HG03354 (cell line): ENCODE data around the gene SCAPER.
"Not testable (repeated sequence)": the region's sequence is repeated elsewhere in the genome, so short reads cannot be mapped to it uniquely, and the experiment has no call there.

Experiments used
- ATAC-seq: cut with Tn5 transposase; IDR thresholded peaks from one replicate; pipeline ENCODE4 v1.9.1; 2021; ENCODE audit warnings: mild to moderate bottlenecking; ENCODE audit not compliant: unreplicated experiment, poor library complexity, severe bottlenecking

Gene SCAPER

GRCh38 chr15:76863693-76864092 is 41.4 kb downstream of the SCAPER start:
- no peak for ATAC-seq

- ATAC-seq = no peak
Observed at GRCh38 chr15:76863123-76863522, 42.0 kb downstream of the SCAPER start.

GRCh38 chr15:76861815-76862397 is 43.2 kb downstream of the SCAPER start:
- no peak for ATAC-seq

- no peak for ATAC-seq
Observed at GRCh38 chr15:76860201-76860600, 44.9 kb downstream of the SCAPER start.

- ATAC-seq = not testable (repeated sequence)
Observed at GRCh38 chr15:76850367-76850766, 54.8 kb downstream of the SCAPER start.

- no peak for ATAC-seq
Observed at GRCh38 chr15:76846782-76847181, 58.4 kb downstream of the SCAPER start.

GRCh38 chr15:76844096-76844495 is 61.0 kb downstream of the SCAPER start:
- no peak for ATAC-seq

GRCh38 chr15:76843269-76843668 is 61.9 kb downstream of the SCAPER start:
- no peak for ATAC-seq

- ATAC-seq = no peak
Observed at GRCh38 chr15:76840830-76841460, 64.2 kb downstream of the SCAPER start.

GRCh38 chr15:76839173-76839572 is 66.0 kb downstream of the SCAPER start:
- no peak for ATAC-seq

GRCh38 chr15:76837474-76837873 is 67.7 kb downstream of the SCAPER start:
- ATAC-seq = no peak

- no peak for ATAC-seq
Observed at GRCh38 chr15:76829939-76830338, 75.2 kb downstream of the SCAPER start.

GRCh38 chr15:76823890-76824289 is 81.2 kb downstream of the SCAPER start:
- ATAC-seq = no peak

GRCh38 chr15:76823303-76823702 is 81.8 kb downstream of the SCAPER start:
- ATAC-seq = no peak

- ATAC-seq = not testable (repeated sequence)
Observed at GRCh38 chr15:76818926-76819325, 86.2 kb downstream of the SCAPER start.

- no peak for ATAC-seq
Observed at GRCh38 chr15:76815421-76815820, 89.7 kb downstream of the SCAPER start.

GRCh38 chr15:76812381-76812780 is 92.8 kb downstream of the SCAPER start:
- no peak for ATAC-seq

- ATAC-seq = no peak
Observed at GRCh38 chr15:76809412-76810103, 95.6 kb downstream of the SCAPER start.

GRCh38 chr15:76803049-76803571 is 102.0 kb downstream of the SCAPER start:
- ATAC-seq = no peak

GRCh38 chr15:76802411-76802810 is 102.7 kb downstream of the SCAPER start:
- no peak for ATAC-seq

- no peak for ATAC-seq
Observed at GRCh38 chr15:76799760-76800159, 105.4 kb downstream of the SCAPER start.
